GM12864 (cell line): Measurements from ENCODE around the gene CFAP92.

Source experiments
- DNase-seq: peaks from one replicate; pipeline ENCODE4 v3.0.0-alpha.2; 2011; ENCODE audit warnings: low read depth
- H3K4me3 ChIP-seq: 2 replicates; pipeline ENCODE4 v1.5.1; 2011; ENCODE audit warnings: mild to moderate bottlenecking, low read depth, low read length, control low read depth
- TF ChIP-seq, protein P1 (sequence below): IDR thresholded peaks from 2 replicates; pipeline ENCODE4 v1.5.1; 2011; ENCODE audit warnings: low read depth, mild to moderate bottlenecking, moderate library complexity, low read length, control low read depth, inconsistent platforms; ENCODE audit errors: missing control alignments

Gene CFAP92

GRCh38 chr3:128878011-128878457 is 115.8 kb downstream of the CFAP92 start:
- TF ChIP-seq, protein P1, sequence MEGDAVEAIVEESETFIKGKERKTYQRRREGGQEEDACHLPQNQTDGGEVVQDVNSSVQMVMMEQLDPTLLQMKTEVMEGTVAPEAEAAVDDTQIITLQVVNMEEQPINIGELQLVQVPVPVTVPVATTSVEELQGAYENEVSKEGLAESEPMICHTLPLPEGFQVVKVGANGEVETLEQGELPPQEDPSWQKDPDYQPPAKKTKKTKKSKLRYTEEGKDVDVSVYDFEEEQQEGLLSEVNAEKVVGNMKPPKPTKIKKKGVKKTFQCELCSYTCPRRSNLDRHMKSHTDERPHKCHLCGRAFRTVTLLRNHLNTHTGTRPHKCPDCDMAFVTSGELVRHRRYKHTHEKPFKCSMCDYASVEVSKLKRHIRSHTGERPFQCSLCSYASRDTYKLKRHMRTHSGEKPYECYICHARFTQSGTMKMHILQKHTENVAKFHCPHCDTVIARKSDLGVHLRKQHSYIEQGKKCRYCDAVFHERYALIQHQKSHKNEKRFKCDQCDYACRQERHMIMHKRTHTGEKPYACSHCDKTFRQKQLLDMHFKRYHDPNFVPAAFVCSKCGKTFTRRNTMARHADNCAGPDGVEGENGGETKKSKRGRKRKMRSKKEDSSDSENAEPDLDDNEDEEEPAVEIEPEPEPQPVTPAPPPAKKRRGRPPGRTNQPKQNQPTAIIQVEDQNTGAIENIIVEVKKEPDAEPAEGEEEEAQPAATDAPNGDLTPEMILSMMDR, result no peak
- DNase-seq, result no peak
- H3K4me3 ChIP-seq, result peak overlapping the region; percentile 84

DNA sequence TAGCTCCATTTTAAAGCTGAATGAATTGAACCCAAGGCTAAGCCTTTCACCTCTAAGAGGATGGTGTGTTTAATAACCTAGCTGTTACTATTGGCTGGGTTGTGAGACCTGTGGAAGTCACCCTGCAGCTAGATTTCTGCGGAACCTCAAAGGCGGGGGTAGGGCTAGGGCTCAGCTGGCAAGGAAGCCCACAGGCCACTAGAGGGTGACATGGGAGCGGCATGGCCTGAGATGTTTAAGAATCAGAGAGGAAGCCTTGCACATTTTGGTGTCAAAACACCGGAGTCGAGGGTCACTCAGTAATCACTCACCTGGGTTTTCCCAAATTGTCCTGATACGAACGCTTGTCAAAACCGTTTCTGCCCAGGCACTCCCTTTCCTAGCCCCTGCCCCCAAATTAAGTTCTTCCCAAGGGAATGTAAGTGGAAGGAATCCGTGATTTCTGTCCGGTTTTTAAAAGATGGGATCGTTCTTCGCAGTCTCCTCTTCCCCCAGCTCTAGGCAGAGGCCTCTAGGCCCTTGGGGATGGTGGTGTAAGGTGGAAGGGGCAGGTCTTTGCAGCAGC is 118.2 kb downstream of the CFAP92 start:
- H3K4me3 ChIP-seq, result no peak overlapping the region
- no peak for DNase-seq
- TF ChIP-seq, protein P1, result peak; percentile 71

DNA sequence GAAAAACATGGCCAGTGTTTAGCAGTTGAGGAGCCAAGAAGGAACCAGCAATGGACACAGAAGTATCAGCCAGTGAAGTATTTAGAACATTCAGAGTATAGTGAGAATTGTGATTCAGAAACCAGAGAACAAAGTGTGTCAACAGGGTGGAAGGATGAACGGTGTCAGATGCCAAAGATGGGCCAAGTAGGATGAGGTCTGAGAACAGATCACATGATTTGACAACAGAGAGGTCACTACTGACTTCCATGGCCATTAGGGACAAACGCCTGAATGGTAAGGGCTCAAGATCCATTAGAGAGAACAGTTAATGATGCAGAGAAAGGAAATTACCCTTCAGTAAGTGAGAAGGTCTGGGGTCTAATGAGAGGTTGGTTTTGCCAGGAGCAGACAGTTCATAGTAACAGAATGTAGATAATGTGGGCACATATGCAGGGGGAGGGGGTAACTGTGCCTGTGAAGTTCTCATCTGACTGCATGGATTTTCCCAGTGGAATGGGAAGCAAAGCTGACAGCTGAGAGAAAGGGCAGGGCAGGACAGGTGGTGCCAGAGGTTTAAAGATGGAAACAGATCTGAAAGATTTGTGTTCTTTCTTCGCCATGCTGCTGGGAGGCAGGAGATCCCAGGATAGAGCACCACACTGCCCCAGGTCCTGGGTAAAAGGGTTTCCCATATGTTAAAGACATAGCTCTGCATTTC is 119.2 kb downstream of the CFAP92 start:
- TF ChIP-seq, protein P1, result no peak
- DNase-seq, result no peak
- H3K4me3 ChIP-seq, result no peak overlapping the region

DNA sequence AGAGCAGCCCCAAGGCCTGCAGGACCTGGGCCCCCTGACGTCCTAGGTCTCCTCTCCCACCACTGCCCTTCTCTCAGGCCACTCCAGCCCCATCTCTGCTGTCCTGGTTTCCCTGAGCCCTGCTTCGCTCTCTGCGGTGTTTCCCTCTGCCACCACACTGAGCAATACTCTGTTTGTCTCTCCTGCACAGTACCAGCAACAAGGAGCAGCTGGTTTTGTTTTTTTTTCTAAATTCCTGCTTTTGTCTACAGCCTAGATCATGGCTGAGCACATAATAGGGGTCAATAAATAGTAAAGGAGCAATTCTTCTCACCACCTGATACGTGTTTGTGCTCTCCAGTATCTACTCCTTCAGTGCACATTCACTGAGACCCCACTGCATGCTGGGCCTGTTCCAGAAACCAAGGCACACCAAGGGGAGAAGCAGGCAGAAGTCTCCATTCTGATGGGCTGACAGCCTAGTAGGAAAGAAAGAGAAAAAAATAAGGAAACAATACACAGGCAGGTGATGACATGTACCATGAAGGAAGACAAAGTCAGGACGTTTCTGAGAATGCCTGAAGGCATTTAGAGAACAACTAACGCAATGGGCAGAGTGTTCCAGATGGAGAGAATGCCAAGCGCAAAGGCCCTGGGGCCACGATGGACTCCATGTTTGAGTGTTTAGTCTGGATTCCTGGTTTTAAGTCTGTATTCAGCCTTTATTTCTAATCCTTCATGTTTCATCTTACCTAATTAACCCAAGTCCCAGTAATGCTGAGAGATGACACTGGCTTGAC is 120.4 kb downstream of the CFAP92 start:
- TF ChIP-seq, protein P1, result no peak
- no peak for DNase-seq
- no peak overlapping the region for H3K4me3 ChIP-seq

GRCh38 chr3:128872744-128873143 is 121.1 kb downstream of the CFAP92 start:
- H3K4me3 ChIP-seq, result no peak overlapping the region
- TF ChIP-seq, protein P1, result no peak
- no peak for DNase-seq

DNA sequence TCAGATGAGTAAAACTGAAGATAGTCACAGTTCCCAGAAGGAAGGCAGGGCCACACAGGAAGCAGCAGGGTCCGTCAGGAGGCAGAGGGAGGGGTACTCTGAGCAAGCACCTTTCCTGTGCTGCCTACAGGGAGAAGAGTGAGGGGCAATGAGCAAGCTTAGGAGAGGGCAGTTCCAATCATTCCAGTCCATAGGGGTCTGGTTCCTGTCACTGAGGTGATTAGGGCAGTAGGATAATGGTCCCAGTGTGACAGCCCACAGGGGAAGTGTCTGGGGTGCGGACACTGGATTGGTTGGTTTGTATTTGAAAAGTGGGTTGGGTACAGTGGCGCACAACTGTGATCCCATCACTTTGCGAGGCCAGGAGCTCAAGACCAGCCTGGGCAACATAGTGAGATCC is 121.6 kb downstream of the CFAP92 start:
- no peak overlapping the region for H3K4me3 ChIP-seq
- no peak for DNase-seq
- TF ChIP-seq, protein P1, result no peak
